Measurements from ENCODE around the gene AGPS. TPM values are rescaled to one million over a fixed set of nuclear protein-coding genes. Genes with fewer than 3 reads are reported as not detected.
A peak's percentile ranks its signal among the peaks of the same experiment; 100 is the strongest.

AGPS gene
- total and polyA plus RNA-seq, 2 of the 13 experiments (the other 11 are each of a cell fraction or from before 2014, with no cell fraction given) = 39.4 to 99.0 TPM

GRCh38 chr2:177559638-177560037 is 167.1 kb downstream of the AGPS start:
- FAIRE-seq (no peak), DNase-seq (ENCODE audit: low spot score) (no peak), ATAC-seq (no peak)
- Histone ChIP-seq H3K4me1 (ENCODE audit: insufficient read depth, low read length) (no peaks in the 10 kb centered on the region), H3K27ac (ENCODE audit: extremely low read length, insufficient read depth, low read length) (no peak overlapping the region), H3K4me2 (ENCODE audit: low read depth, low read length) (no peak overlapping the region), H3K9me3 (ENCODE audit: low read length) (no peaks in the 10 kb centered on the region), H3K36me3 (replicated peaks in 1 of 2; ENCODE audit: control insufficient read depth in 1 of 2, insufficient read depth in 2 of 2, low read length in 2 of 2) (no peaks in the 10 kb centered on the region), H2AFZ (ENCODE audit: low read length) (no peak overlapping the region), H3K27me3 (ENCODE audit: control insufficient read depth in 1 of 2, insufficient read depth in 2 of 2, low read length in 2 of 2) (no peaks in the 10 kb centered on the region), H3K4me3 (replicated peaks in 1 of 3; ENCODE audit: insufficient read depth in 1 of 3, low read depth in 2 of 3, low read length in 3 of 3) (no peak overlapping the region), H3K79me2 (ENCODE audit: insufficient read depth, low read length) (no peaks in the 10 kb centered on the region), H4K20me1 (ENCODE audit: insufficient read depth, low read length) (no peaks in the 10 kb centered on the region), H3K9ac (ENCODE audit: insufficient read depth, low read depth, low read length) (no peak overlapping the region)
- no TSS peak for BruUV-seq (replicated peaks)
- CTCF ChIA-PET (ENCODE audit: low intra/inter-chr PET ratio, low total read pairs) = no interaction called here
- intact Hi-C loops (cut with micrococcal nuclease; ENCODE audit: unreplicated experiment) = no loop called here
- WGBS (ENCODE audit: low lambda C conversion rate) = 88% methylated on average over 2 of the region's 2 CpGs
- no peak for TF ChIP-seq ZEB1 (IDR thresholded peaks at IDR 0.05; ENCODE audit: insufficient replicate concordance, low read depth)
- TF ChIP-seq CEBPB (IDR thresholded peaks at IDR 0.05; ENCODE audit: borderline replicate concordance, low read depth, low read length) = peak; percentile 87
- in situ Hi-C loops (cut with HindIII; ENCODE audit: extremely low pct_ligation_motif_present, low pct_unique_long_range_greater_than_20kb) = no loop called here
- POLR2A ChIA-PET = no interaction called here

GRCh38 chr2:177568390-177568789 is 175.8 kb downstream of the AGPS start:
- Histone ChIP-seq H3K4me3 (replicated peaks in 1 of 3; ENCODE audit: insufficient read depth in 1 of 3, low read depth in 2 of 3, low read length in 3 of 3) (no peak overlapping the region), H3K79me2 (ENCODE audit: insufficient read depth, low read length) (no peaks in the 10 kb centered on the region), H3K27me3 (ENCODE audit: control insufficient read depth in 1 of 2, insufficient read depth in 2 of 2, low read length in 2 of 2) (no peaks in the 10 kb centered on the region), H3K9ac (ENCODE audit: insufficient read depth, low read depth, low read length) (no peak overlapping the region), H3K9me3 (ENCODE audit: low read length) (no peaks in the 10 kb centered on the region), H3K4me2 (ENCODE audit: low read depth, low read length) (no peak overlapping the region), H4K20me1 (ENCODE audit: insufficient read depth, low read length) (no peaks in the 10 kb centered on the region), H3K27ac (ENCODE audit: extremely low read length, insufficient read depth, low read length) (no peak overlapping the region), H3K36me3 (replicated peaks in 1 of 2; ENCODE audit: control insufficient read depth in 1 of 2, insufficient read depth in 2 of 2, low read length in 2 of 2) (no peaks in the 10 kb centered on the region), H3K4me1 (ENCODE audit: insufficient read depth, low read length) (peaks cover 28% of the 10 kb centered on the region), H2AFZ (ENCODE audit: low read length) (no peak overlapping the region)
- POLR2A ChIA-PET = no interaction called here
- DNase-seq (ENCODE audit: low spot score) (no peak), ATAC-seq (no peak), FAIRE-seq (no peak)
- CTCF ChIA-PET (ENCODE audit: low intra/inter-chr PET ratio, low total read pairs) = no interaction called here
- WGBS (ENCODE audit: low lambda C conversion rate) = 51% methylated on average over 1 of the region's 1 CpG
- in situ Hi-C loops (cut with HindIII; ENCODE audit: extremely low pct_ligation_motif_present, low pct_unique_long_range_greater_than_20kb) (no loop called here), intact Hi-C loops (cut with micrococcal nuclease; ENCODE audit: unreplicated experiment) (no loop called here)
- BruUV-seq (replicated peaks) = no TSS peak
- no peak for TF ChIP-seq ELF4 (CRISPR knock-in tag; IDR thresholded peaks at IDR 0.05; ENCODE audit: borderline replicate concordance)
- no peak for TF ChIP-seq HMGA1 (CRISPR knock-in tag; conservative IDR thresholded peaks at IDR 0.05)
- no peak for TF ChIP-seq ZNF782 (CRISPR knock-in tag; IDR thresholded peaks at IDR 0.05; ENCODE audit: borderline replicate concordance)
- TF ChIP-seq ETV5 (CRISPR knock-in tag; IDR thresholded peaks at IDR 0.05; ENCODE audit: borderline replicate concordance) = no peak
- TF ChIP-seq SAP130 (CRISPR knock-in tag; IDR thresholded peaks at IDR 0.05; ENCODE audit: low read depth) = no peak
- TF ChIP-seq STAT5B (CRISPR knock-in tag; IDR thresholded peaks at IDR 0.05) = no peak
- TF ChIP-seq CBFB (CRISPR knock-in tag; IDR thresholded peaks at IDR 0.05) = no peak
- no peak for TF ChIP-seq TBX2 (CRISPR knock-in tag; IDR thresholded peaks at IDR 0.05; ENCODE audit: borderline replicate concordance)
- no peak for TF ChIP-seq ZNF572 (CRISPR knock-in tag; IDR thresholded peaks at IDR 0.05)
- TF ChIP-seq ZNF501 (CRISPR knock-in tag; IDR thresholded peaks at IDR 0.05) = no peak
- TF ChIP-seq ZNF562 (CRISPR knock-in tag; IDR thresholded peaks at IDR 0.05; ENCODE audit: borderline replicate concordance) = no peak
- no peak for TF ChIP-seq PRDM4 (CRISPR knock-in tag; IDR thresholded peaks at IDR 0.05; ENCODE audit: borderline replicate concordance)
